KMS-11 (cell line): ENCODE measurements around the gene LHX4.

ENCODE experiments used
- H2AFZ ChIP-seq: fragments of 200-600 bp; sonication (generic); 2 replicates; pipeline ENCODE4 v1.6.1; 2016; ENCODE audit warnings: antibody characterized with exemption, mixed run types, low read depth
- H3K27ac ChIP-seq: fragments of 200-600 bp; sonication (generic); 2 replicates; pipeline ENCODE4 v1.6.1; 2016; ENCODE audit warnings: mild to moderate bottlenecking, mixed run types
- H3K27me3 ChIP-seq: fragments of 200-600 bp; sonication (generic); 2 replicates; pipeline ENCODE4 v1.6.1; 2017; ENCODE audit warnings: mild to moderate bottlenecking, low read depth, mixed run types, moderate library complexity; ENCODE audit not compliant: insufficient read depth
- H3K36me3 ChIP-seq: fragments of 200-600 bp; sonication (generic); 2 replicates; pipeline ENCODE4 v1.6.1; 2017; ENCODE audit warnings: mild to moderate bottlenecking, mixed run types; ENCODE audit not compliant: insufficient read depth
- H3K4me1 ChIP-seq: fragments of 200-600 bp; sonication (generic); 2 replicates; pipeline ENCODE4 v1.6.1; 2016; ENCODE audit warnings: mild to moderate bottlenecking, low read depth, mixed run types; ENCODE audit not compliant: poor library complexity, severe bottlenecking
- H3K4me2 ChIP-seq: fragments of 200-600 bp; sonication (generic); 2 replicates; pipeline ENCODE4 v1.7.0; 2016; ENCODE audit warnings: mild to moderate bottlenecking, mixed run types
- H3K4me3 ChIP-seq: fragments of 200-600 bp; sonication (generic); IDR thresholded peaks from 2 replicates; pipeline ENCODE4 v1.6.1; 2017; ENCODE audit warnings: low read depth, low read length, mixed read lengths; ENCODE audit not compliant: insufficient read depth
- H3K79me2 ChIP-seq: fragments of 200-600 bp; sonication (generic); 2 replicates; pipeline ENCODE4 v1.6.1; 2016; ENCODE audit warnings: low read depth, mixed run types; ENCODE audit not compliant: insufficient read depth
- H3K9ac ChIP-seq: fragments of 200-600 bp; sonication (generic); 2 replicates; pipeline ENCODE4 v1.6.1; 2016; ENCODE audit warnings: mild to moderate bottlenecking, mixed run types
- H4K20me1 ChIP-seq: fragments of 200-600 bp; sonication (generic); 2 replicates; pipeline ENCODE4 v1.6.1; 2016; ENCODE audit warnings: mild to moderate bottlenecking, mixed run types; ENCODE audit not compliant: insufficient read depth
- TF ChIP-seq, protein P1 (sequence below): fragments of 200-600 bp; sonication (generic); conservative IDR thresholded peaks from 2 replicates; pipeline ENCODE4 v1.6.1; 2017; ENCODE audit warnings: low read depth, mild to moderate bottlenecking, antibody characterized with exemption, low read length, moderate library complexity, mixed read lengths

Gene LHX4

DNA sequence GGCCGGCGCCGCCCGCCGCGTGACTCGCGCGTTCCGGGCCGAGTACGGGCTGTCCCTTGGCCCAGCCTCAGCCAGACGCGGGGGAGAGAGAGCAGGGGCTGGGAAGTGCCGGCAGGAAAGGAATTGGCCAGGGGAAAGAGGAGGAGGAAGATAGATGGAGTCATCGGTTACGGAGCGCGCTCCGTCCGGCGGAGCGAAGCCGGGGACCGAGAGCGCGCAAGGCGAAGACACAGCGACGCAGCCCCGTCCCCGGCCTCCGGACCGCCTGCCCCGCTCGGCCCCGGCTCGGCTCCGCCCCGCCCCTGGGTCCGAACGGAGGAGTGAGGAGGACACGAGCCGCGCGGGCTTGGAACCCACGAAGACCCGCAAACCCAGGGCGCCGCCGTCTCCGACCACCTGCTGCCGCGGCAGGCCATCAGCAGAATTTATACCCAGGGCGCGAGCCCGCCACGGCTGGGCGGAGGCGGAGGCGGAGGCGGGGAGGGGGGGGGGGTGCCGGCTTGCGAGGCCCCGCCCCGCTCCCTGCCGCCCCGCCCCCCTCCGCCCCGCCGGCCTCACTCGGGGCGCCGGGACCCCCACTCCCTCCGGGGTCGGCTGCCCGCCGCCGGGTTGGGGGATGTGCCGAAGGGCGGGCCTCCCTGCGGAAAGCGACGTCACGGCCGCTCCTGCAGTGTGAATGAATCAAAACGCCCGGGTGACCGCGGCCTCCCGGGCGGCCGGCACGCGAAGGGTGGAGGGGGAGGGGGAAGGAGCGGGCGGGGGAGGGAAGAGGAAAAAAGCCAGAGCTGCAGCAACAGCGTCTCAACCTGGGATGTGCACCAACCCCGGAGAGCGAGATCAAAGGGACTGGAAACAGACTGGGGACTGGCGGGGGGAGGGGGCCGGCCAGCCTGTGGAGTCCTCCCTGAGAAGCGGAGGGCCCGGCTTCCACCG lies at the start of gene LHX4:
TSS of gene LHX4 (plus strand) at position 782 of the 933 bp plus-strand sequence. CDS start 266 bp downstream, outside the sequence.
- Histone ChIP-seq H4K20me1 (no peaks in the 10 kb centered on the region), H3K9ac (peak within 1 kb of the TSS; percentile 54)

DNA sequence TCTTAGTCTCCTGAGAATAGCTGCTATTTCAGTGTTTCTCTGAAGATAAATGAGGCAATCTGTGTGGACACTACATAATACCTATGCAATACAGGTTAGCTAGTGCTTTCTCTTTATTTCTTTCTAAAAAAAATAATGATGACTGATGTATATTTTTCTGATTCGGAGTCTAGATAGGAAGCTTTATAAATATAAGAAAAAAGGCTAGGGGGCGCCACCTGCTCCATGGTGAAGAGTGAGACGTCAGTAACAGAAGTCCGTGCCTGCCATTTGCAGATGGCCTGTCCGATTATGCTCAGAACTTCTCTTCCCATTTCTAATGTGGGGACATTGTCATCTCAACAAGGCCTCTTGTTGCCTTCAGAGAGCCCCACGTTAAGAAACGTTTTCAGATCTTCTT lies 49.0 kb upstream of the LHX4 start:
- Histone ChIP-seq H2AFZ (no peak overlapping the region), H3K27me3 (no peaks in the 10 kb centered on the region), H3K4me1 (no peaks in the 10 kb centered on the region), H3K4me3 (no peak overlapping the region), H4K20me1 (no peaks in the 10 kb centered on the region), H3K27ac (no peak overlapping the region), H3K36me3 (no peaks in the 10 kb centered on the region), H3K79me2 (no peaks in the 10 kb centered on the region), H3K9ac (no peak overlapping the region), H3K4me2 (no peak overlapping the region)
- TF ChIP-seq, protein P1, sequence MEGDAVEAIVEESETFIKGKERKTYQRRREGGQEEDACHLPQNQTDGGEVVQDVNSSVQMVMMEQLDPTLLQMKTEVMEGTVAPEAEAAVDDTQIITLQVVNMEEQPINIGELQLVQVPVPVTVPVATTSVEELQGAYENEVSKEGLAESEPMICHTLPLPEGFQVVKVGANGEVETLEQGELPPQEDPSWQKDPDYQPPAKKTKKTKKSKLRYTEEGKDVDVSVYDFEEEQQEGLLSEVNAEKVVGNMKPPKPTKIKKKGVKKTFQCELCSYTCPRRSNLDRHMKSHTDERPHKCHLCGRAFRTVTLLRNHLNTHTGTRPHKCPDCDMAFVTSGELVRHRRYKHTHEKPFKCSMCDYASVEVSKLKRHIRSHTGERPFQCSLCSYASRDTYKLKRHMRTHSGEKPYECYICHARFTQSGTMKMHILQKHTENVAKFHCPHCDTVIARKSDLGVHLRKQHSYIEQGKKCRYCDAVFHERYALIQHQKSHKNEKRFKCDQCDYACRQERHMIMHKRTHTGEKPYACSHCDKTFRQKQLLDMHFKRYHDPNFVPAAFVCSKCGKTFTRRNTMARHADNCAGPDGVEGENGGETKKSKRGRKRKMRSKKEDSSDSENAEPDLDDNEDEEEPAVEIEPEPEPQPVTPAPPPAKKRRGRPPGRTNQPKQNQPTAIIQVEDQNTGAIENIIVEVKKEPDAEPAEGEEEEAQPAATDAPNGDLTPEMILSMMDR: peak; percentile 74

More for the DNA sequence above, at the start of gene LHX4:
- TF ChIP-seq, protein P1: no peak
- peak within 1 kb of the TSS; percentile 98 for H2AFZ ChIP-seq
- H3K4me2 ChIP-seq: peak within 1 kb of the TSS; percentile 99
- H3K4me1 ChIP-seq: peaks cover 7% of the 10 kb centered on the region
- H3K79me2 ChIP-seq: no peaks in the 10 kb centered on the region
- H3K4me3 ChIP-seq: peak within 1 kb of the TSS; percentile 89
- H3K27me3 ChIP-seq: peaks cover 31% of the 10 kb centered on the region
- H3K36me3 ChIP-seq: no peaks in the 10 kb centered on the region
- H3K27ac ChIP-seq: no peak within 1 kb of the TSS

GRCh38 chr1:180181996-180182642 lies 47.9 kb upstream of the LHX4 start:
- Histone ChIP-seq H3K4me2 (no peak overlapping the region), H3K9ac (no peak overlapping the region), H3K4me3 (no peak overlapping the region), H3K36me3 (no peaks in the 10 kb centered on the region), H3K27ac (no peak overlapping the region), H3K27me3 (no peaks in the 10 kb centered on the region), H4K20me1 (no peaks in the 10 kb centered on the region), H2AFZ (no peak overlapping the region), H3K4me1 (no peaks in the 10 kb centered on the region), H3K79me2 (no peaks in the 10 kb centered on the region)
- TF ChIP-seq, protein P1: no peak

DNA sequence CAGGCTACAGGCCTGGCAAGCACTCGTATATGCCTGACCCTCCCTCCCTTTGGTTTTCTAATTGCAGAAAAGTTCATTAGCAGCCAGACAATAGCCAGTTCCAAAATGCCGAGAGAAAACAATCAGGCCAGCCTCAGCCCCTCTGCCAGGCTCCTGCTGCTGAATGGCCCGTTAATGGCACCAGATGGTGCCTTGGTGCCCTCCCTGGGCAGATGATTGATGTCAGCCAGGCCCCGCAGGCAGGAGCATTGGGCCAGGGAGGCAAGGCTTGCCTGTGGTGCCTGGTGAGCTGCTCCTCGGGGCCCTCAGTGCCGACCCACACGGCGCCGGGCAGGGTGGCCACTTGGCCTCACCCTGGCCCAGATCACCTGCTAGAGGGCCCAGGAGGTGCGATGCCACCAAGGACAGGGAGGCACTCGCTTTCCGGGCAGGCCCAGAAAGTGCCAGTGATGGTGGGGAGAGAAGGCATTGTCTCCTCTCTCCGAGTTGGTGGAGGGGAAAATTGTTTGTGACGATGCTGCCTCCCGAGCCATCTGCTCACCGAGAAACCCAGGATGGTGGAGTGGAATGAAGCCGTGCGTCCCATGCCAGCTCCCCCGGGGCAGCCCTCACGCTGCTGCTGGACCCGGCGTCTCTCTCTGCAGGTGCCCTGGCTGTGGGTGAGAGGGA lies 47.3 kb upstream of the LHX4 start:
- Histone ChIP-seq H4K20me1 (no peaks in the 10 kb centered on the region), H3K27me3 (no peaks in the 10 kb centered on the region), H3K79me2 (no peaks in the 10 kb centered on the region), H2AFZ (no peak overlapping the region), H3K36me3 (no peaks in the 10 kb centered on the region), H3K27ac (no peak overlapping the region), H3K9ac (no peak overlapping the region), H3K4me3 (no peak overlapping the region), H3K4me2 (no peak overlapping the region), H3K4me1 (no peaks in the 10 kb centered on the region)
- TF ChIP-seq, protein P1: no peak
